ENCODE results near the gene DDX51. TPM values are rescaled to one million over a fixed set of nuclear protein-coding genes. Genes with fewer than 3 reads are reported as not detected.
"Not testable (repeated sequence)": the region's sequence is repeated elsewhere in the genome, so short reads cannot be mapped to it uniquely, and the experiment has no call there.

Gene DDX51
- total RNA-seq, 2 donors from 2014 or later: 15.2 to 16.7 TPM

GRCh38 chr12:132108211-132108832, 35.8 kb downstream of the DDX51 start:
- ATAC-seq (no peak), DNase-seq (no peak)
- intact Hi-C loops (cut with DNase I, micrococcal nuclease): no loop called here

GRCh38 chr12:132106921-132107320, 37.2 kb downstream of the DDX51 start:
- intact Hi-C loops (cut with DNase I, micrococcal nuclease): no loop called here
- ATAC-seq: no peak
- no peak for DNase-seq

- ATAC-seq (no peak), DNase-seq (no peak)
- intact Hi-C loops (cut with DNase I, micrococcal nuclease): no loop called here
These were observed 38.7 kb downstream of the DDX51 start for GRCh38 chr12:132105467-132105866.

GRCh38 chr12:132103542-132104308, 40.4 kb downstream of the DDX51 start:
- intact Hi-C loops (cut with DNase I, micrococcal nuclease): no loop called here
- ATAC-seq (no peak), DNase-seq (no peak)

GRCh38 chr12:132103072-132103471, 41.0 kb downstream of the DDX51 start:
- intact Hi-C loops (cut with DNase I, micrococcal nuclease); ATAC-seq; DNase-seq: not testable (repeated sequence)

GRCh38 chr12:132102297-132102696, 41.8 kb downstream of the DDX51 start:
- DNase-seq (no peak), ATAC-seq (no peak)
- intact Hi-C loops (cut with DNase I, micrococcal nuclease): no loop called here

GRCh38 chr12:132100306-132101065, 43.6 kb downstream of the DDX51 start:
- no peak for ATAC-seq
- intact Hi-C loops (cut with DNase I, micrococcal nuclease): no loop called here
- no peak for DNase-seq

GRCh38 chr12:132099739-132100138, 44.4 kb downstream of the DDX51 start:
- DNase-seq: no peak
- intact Hi-C loops (cut with DNase I, micrococcal nuclease): no loop called here
- no peak for ATAC-seq

GRCh38 chr12:132095520-132096409, 48.4 kb downstream of the DDX51 start:
- no peak for ATAC-seq
- intact Hi-C loops (cut with DNase I, micrococcal nuclease): no loop called here
- DNase-seq: no peak

GRCh38 chr12:132094269-132094891, 49.7 kb downstream of the DDX51 start:
- no peak for ATAC-seq

GRCh38 chr12:132089407-132089910, 54.7 kb downstream of the DDX51 start:
- intact Hi-C loops (cut with DNase I, micrococcal nuclease): no loop called here
- ATAC-seq: no peak
- DNase-seq: no peak

More at GRCh38 chr12:132094269-132094891, 49.7 kb downstream of the DDX51 start:
- DNase-seq: no peak
- intact Hi-C loops (cut with DNase I, micrococcal nuclease): no loop called here

Other genes starting within 250 kb of the DDX51 start
- gene ULK1, start 249.7 kb downstream of the DDX51 start, total RNA-seq: 10 to 100 TPM; 18.0 to 29.8 TPM
- gene PUS1, start 215.0 kb downstream of the DDX51 start, total RNA-seq: 10 to 100 TPM; 19.7 to 31.8 TPM
- 10 to 100 TPM; 28.2 to 38.2 TPM for gene EP400, start 194.4 kb downstream of the DDX51 start, total RNA-seq
- gene NOC4L, start 138 bp upstream of the DDX51 start, total RNA-seq: 10 to 100 TPM; 13.3 to 19.9 TPM
- under 1 TPM in 1 of 2 donors, not detected in 1; 0.39 TPM for gene GALNT9, start 185.3 kb upstream of the DDX51 start, total RNA-seq

All from left colon (tissue), 2 donors.